K562 (cell line): ENCODE results near the gene CHD1L. TPM values are rescaled to one million over a fixed set of nuclear protein-coding genes. Genes with fewer than 3 reads are reported as not detected.

Experiments
- BACH1 ChIP-seq: fragments of 200-800 bp; sonication (Bioruptor generic); IDR thresholded peaks from 2 replicates; pipeline ENCODE4 v1.6.1; 2016; ENCODE audit warnings: missing genetic modification characterization, missing compliant biosample characterization
- C11orf30 ChIP-seq: fragments of 450-650 bp; IDR thresholded peaks from 2 replicates; pipeline ENCODE4 v1.6.1; 2016; ENCODE audit warnings: low read depth, mild to moderate bottlenecking
- CSDE1 ChIP-seq, 2 experiments: fragments of 450-650 bp; IDR thresholded peaks; 2 replicates each; pipeline ENCODE4 v1.6.1; 2016; ENCODE audit warnings: mild to moderate bottlenecking in 1 of 2
- DDX20 ChIP-seq: fragments of 450-650 bp; IDR thresholded peaks from 2 replicates; pipeline ENCODE4 v1.6.1; 2016; ENCODE audit warnings: missing genetic modification characterization, low read depth, mild to moderate bottlenecking, missing compliant biosample characterization, moderate library complexity
- E2F8 ChIP-seq: fragments of 450-650 bp; IDR thresholded peaks from 2 replicates; pipeline ENCODE4 v1.7.1; 2018; ENCODE audit warnings: mild to moderate bottlenecking, low read depth; ENCODE audit not compliant: partially characterized antibody
- FOXM1 ChIP-seq, 2 experiments: fragments of 450-650 bp in 1 of 2; sonication (generic) in 1 of 2; formaldehyde crosslinking in 1 of 2; IDR thresholded peaks; 2 replicates each; pipeline versions ENCODE4 v1.6.1 to v1.9.0; 2017 to 2022; ENCODE audit warnings: low read depth in 2 of 2, mild to moderate bottlenecking in 2 of 2, missing genetic modification reagents in 1 of 2, moderate library complexity in 1 of 2
- HMG20B ChIP-seq: fragments of 250-450 bp; sonication (Bioruptor Pico); IDR thresholded peaks from 2 replicates; pipeline ENCODE4 v1.5.0; 2021; ENCODE audit warnings: mild to moderate bottlenecking
- MLX ChIP-seq, 2 experiments: fragments of 450-650 bp in 1 of 2; sonication (generic) in 1 of 2; formaldehyde crosslinking; conservative IDR thresholded peaks; 2 replicates each; pipeline versions ENCODE4 v1.4.0 to v1.8.1; 2020 to 2022; ENCODE audit warnings: mild to moderate bottlenecking in 1 of 2, missing genetic modification reagents in 1 of 2
- MTA3 ChIP-seq: fragments of 450-650 bp; formaldehyde crosslinking; IDR thresholded peaks from 2 replicates; pipeline ENCODE4 v1.6.1; 2017; ENCODE audit warnings: mild to moderate bottlenecking, borderline replicate concordance
- NR2C1 ChIP-seq, 2 experiments: fragments of 450-650 bp; IDR thresholded peaks; 2 replicates each; pipeline ENCODE4 v1.6.1; 2017; ENCODE audit warnings: mild to moderate bottlenecking in 2 of 2, antibody characterized with exemption in 1 of 2, inconsistent platforms in 1 of 2, missing compliant biosample characterization in 1 of 2, missing genetic modification characterization in 1 of 2
- PHF20 ChIP-seq: fragments of 450-650 bp; IDR thresholded peaks from 2 replicates; pipeline ENCODE4 v1.6.1; 2018; ENCODE audit not compliant: partially characterized antibody
- PML ChIP-seq: IDR thresholded peaks from 2 replicates; pipeline ENCODE4 v1.6.1; 2012; ENCODE audit warnings: low read length, inconsistent platforms
- RBM34 ChIP-seq: fragments of 200-400 bp; formaldehyde crosslinking; IDR thresholded peaks from 2 replicates; pipeline ENCODE4 v1.6.1; 2018; ENCODE audit warnings: low read length, borderline replicate concordance; ENCODE audit not compliant: insufficient read depth
- SMAD4 ChIP-seq: fragments of 250-450 bp; sonication (Bioruptor Pico); conservative IDR thresholded peaks from 2 replicates; pipeline ENCODE4 v1.8.0; 2021; ENCODE audit warnings: inconsistent platforms, mild to moderate bottlenecking, moderate library complexity
- TBP ChIP-seq: optimal IDR thresholded peaks from 2 replicates; pipeline ENCODE3; 2011; ENCODE audit warnings: low read depth, low read length, improper control_type of control experiment
- ZFP36 ChIP-seq: fragments of 150-350 bp; IDR thresholded peaks from 2 replicates; pipeline ENCODE4 v1.6.1; 2018; ENCODE audit warnings: low read length, low read depth; ENCODE audit not compliant: partially characterized antibody
- polyA plus RNA-seq, 8 experiments: library from polyadenylated mRNA; depleted of rRNA in 4 of 8; stranded (reverse) in 5 of 8; unstranded in 3 of 8; fragments of >200 nt; fragmentation: Nextera tagmentation in 2 of 8; fragmentation: Illumina TruSeq in 1 of 8; extraction: Ambion mirVana in 2 of 8; extraction: Trizol in 1 of 8; gene quantifications; 2 replicates each; pipeline versions ENCODE4 v1.2.1 to v1.2.3, GENCODE V29; 2011 to 2014; ENCODE audit warnings: inconsistent platforms in 1 of 8, missing spikeins in 1 of 8
- total RNA-seq, 7 experiments: library from RNA; depleted of rRNA in 6 of 7; stranded (reverse); fragments of >200 nt in 6 of 7; fragmentation: Illumina TruSeq in 2 of 7; extraction: Trizol in 2 of 7; gene quantifications; 2 replicates each; pipeline versions ENCODE4 v1.2.1 to v1.2.3, GENCODE V29; 2011 to 2021; ENCODE audit warnings: low replicate concordance in 1 of 7
- TF ChIP-seq, protein P1 (sequence below): fragments of 450-650 bp; formaldehyde crosslinking; IDR thresholded peaks from 2 replicates; pipeline ENCODE4 v1.4.0; 2020; ENCODE audit warnings: mild to moderate bottlenecking, moderate library complexity
- TF ChIP-seq, protein P2 (sequence below): sonication (generic); formaldehyde crosslinking; IDR thresholded peaks from 2 replicates; pipeline ENCODE4 v1.8.0; 2022; ENCODE audit warnings: missing genetic modification reagents, mild to moderate bottlenecking, moderate library complexity, borderline replicate concordance
- TF ChIP-seq, protein P3 (sequence below), 2 experiments: fragments of 450-650 bp; IDR thresholded peaks; 2 replicates each; pipeline ENCODE4 v1.6.1; 2016

The CHD1L gene
- total and polyA plus RNA-seq, 9 of the 15 experiments (the other 6 are each of a cell fraction or from before 2014, with no cell fraction given): 25.0 to 93.3 (median 59.1) TPM

GRCh38 chr1:147242449-147243227 is at the start of gene CHD1L (continued):
- no peak for TF ChIP-seq BACH1 (tag)
- TF ChIP-seq SMAD4 (CRISPR knock-in tag): peak; percentile 86
- TF ChIP-seq DDX20 (tag): no peak
- TF ChIP-seq MTA3: peak; percentile 31; the same call in 1 of the 2 replicates
- TF ChIP-seq FOXM1 (IDR thresholded peaks at IDR 0.05; ENCODE audit: low read depth): no peak
- no peak for TF ChIP-seq FOXM1 (CRISPR knock-in tag; IDR thresholded peaks at IDR 0.05; ENCODE audit: low read depth)
- TF ChIP-seq, protein P1, sequence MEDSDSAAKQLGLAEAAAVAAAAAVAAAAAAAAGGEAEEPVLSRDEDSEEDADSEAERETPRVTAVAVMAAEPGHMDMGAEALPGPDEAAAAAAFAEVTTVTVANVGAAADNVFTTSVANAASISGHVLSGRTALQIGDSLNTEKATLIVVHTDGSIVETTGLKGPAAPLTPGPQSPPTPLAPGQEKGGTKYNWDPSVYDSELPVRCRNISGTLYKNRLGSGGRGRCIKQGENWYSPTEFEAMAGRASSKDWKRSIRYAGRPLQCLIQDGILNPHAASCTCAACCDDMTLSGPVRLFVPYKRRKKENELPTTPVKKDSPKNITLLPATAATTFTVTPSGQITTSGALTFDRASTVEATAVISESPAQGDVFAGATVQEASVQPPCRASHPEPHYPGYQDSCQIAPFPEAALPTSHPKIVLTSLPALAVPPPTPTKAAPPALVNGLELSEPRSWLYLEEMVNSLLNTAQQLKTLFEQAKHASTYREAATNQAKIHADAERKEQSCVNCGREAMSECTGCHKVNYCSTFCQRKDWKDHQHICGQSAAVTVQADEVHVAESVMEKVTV (CRISPR knock-in tag): peak; percentile 85
- TF ChIP-seq C11orf30: no peak
- peak; percentile 80 for TF ChIP-seq TBP
- TF ChIP-seq, protein P2, sequence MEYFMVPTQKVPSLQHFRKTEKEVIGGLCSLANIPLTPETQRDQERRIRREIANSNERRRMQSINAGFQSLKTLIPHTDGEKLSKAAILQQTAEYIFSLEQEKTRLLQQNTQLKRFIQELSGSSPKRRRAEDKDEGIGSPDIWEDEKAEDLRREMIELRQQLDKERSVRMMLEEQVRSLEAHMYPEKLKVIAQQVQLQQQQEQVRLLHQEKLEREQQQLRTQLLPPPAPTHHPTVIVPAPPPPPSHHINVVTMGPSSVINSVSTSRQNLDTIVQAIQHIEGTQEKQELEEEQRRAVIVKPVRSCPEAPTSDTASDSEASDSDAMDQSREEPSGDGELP (CRISPR knock-in tag): peak; percentile 58
- peak; percentile 8 for TF ChIP-seq E2F8
- 0 out of 2 replicates have a peak, but pooled peaks have one; percentile 64 for TF ChIP-seq RBM34
- no peak for TF ChIP-seq NR2C1 (IDR thresholded peaks at IDR 0.05)
- no peak for TF ChIP-seq NR2C1 (tag; IDR thresholded peaks at IDR 0.05)
- TF ChIP-seq ZFP36: peak; percentile 3
- TF ChIP-seq PHF20: peak; percentile 42
- TF ChIP-seq HMG20B (CRISPR knock-in tag): no peak
- no peak for TF ChIP-seq CSDE1 (IDR thresholded peaks at IDR 0.05)
- TF ChIP-seq, protein P3, sequence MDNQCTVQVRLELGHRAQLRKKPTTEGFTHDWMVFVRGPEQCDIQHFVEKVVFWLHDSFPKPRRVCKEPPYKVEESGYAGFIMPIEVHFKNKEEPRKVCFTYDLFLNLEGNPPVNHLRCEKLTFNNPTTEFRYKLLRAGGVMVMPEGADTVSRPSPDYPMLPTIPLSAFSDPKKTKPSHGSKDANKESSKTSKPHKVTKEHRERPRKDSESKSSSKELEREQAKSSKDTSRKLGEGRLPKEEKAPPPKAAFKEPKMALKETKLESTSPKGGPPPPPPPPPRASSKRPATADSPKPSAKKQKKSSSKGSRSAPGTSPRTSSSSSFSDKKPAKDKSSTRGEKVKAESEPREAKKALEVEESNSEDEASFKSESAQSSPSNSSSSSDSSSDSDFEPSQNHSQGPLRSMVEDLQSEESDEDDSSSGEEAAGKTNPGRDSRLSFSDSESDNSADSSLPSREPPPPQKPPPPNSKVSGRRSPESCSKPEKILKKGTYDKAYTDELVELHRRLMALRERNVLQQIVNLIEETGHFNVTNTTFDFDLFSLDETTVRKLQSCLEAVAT (IDR thresholded peaks at IDR 0.05): no peak
- TF ChIP-seq MLX (CRISPR knock-in tag; conservative IDR thresholded peaks at IDR 0.05): no peak
- peak; percentile 47; the same call in 1 of the 2 replicates for TF ChIP-seq PML
